ENCODE data around the gene CLPTM1.

The CLPTM1 gene

DNA sequence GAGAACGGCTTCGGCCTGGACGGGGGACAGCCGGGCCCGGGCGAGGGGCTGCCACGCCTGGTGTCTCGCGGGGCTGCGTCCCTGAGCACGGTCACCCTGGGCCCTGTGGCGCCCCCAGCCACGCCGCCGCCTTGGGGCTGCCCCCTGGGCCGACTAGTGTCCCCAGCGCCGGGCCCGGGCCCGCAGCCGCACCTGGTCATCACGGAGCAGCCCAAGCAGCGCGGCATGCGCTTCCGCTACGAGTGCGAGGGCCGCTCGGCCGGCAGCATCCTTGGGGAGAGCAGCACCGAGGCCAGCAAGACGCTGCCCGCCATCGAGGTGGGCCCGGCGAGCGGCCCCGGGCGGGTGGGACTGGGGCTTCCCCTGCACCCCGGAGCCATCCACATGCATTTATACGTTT is 56.8 kb downstream of the CLPTM1 start:
- TF ChIP-seq, protein P1, sequence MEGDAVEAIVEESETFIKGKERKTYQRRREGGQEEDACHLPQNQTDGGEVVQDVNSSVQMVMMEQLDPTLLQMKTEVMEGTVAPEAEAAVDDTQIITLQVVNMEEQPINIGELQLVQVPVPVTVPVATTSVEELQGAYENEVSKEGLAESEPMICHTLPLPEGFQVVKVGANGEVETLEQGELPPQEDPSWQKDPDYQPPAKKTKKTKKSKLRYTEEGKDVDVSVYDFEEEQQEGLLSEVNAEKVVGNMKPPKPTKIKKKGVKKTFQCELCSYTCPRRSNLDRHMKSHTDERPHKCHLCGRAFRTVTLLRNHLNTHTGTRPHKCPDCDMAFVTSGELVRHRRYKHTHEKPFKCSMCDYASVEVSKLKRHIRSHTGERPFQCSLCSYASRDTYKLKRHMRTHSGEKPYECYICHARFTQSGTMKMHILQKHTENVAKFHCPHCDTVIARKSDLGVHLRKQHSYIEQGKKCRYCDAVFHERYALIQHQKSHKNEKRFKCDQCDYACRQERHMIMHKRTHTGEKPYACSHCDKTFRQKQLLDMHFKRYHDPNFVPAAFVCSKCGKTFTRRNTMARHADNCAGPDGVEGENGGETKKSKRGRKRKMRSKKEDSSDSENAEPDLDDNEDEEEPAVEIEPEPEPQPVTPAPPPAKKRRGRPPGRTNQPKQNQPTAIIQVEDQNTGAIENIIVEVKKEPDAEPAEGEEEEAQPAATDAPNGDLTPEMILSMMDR (IDR thresholded peaks at IDR 0.05; ENCODE audit: borderline replicate concordance, control extremely low read depth, extremely low read depth, insufficient read depth, missing control alignments): no peak
- in situ Hi-C loops (cut with MboI; ENCODE audit: low sequenced_read_pairs, unreplicated experiment): no loop called here
- no peak for DNase-seq (ENCODE audit: low spot score)

DNA sequence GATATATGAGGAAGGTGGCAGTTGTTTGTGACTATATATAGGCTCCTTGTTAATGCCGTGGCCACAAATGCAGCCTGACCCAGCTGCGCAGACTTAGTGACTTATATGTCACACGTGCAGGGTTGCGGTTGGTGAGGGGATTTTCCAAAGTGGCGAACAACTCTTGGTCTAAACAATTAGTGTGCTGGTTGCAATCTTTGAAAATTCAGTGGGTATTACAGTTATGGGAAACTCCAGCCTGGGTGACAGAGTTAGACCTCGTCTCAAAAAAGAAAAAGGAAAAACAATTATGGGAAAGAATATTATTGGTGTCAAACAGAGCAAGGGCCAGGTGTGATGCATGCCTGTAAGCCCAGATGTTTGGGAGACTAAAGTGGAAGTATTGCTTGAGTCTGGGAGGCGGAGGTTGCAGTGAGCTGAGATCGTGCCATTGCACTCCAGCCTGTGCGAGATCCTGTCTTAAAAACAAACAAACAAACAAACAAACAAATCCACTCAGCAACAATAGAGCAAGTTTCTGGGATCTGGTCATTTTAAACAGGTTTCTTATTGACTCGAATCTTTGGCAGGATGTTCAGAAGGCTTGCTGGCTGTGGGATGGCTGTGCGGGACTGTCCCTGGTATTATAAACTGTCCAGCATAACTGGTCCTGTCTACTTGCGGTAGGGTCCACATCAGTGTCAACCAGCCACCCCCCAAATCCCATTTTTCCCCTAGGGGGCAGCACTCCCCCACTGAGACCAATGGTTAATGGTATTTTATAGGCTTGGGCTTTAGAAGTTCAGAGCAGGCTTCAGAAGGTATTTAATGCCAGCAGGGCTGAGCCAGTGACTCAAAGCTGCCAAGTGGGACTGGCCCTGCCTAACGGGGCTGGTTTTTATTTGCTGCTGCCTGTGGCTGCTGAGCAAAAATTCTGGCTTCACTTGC is 61.5 kb downstream of the CLPTM1 start:
- in situ Hi-C loops (cut with MboI; ENCODE audit: low sequenced_read_pairs, unreplicated experiment): no loop called here
- peak; percentile 85 for DNase-seq (ENCODE audit: low spot score)
- TF ChIP-seq, protein P1 (IDR thresholded peaks at IDR 0.05; ENCODE audit: borderline replicate concordance, control extremely low read depth, extremely low read depth, insufficient read depth, missing control alignments): peak; percentile 58

GRCh38 chr19:45019187-45019586 is 64.0 kb downstream of the CLPTM1 start:
- TF ChIP-seq, protein P1 (IDR thresholded peaks at IDR 0.05; ENCODE audit: borderline replicate concordance, control extremely low read depth, extremely low read depth, insufficient read depth, missing control alignments): no peak
- no peak for DNase-seq (ENCODE audit: low spot score)
- in situ Hi-C loops (cut with MboI; ENCODE audit: low sequenced_read_pairs, unreplicated experiment): no loop called here

DNA sequence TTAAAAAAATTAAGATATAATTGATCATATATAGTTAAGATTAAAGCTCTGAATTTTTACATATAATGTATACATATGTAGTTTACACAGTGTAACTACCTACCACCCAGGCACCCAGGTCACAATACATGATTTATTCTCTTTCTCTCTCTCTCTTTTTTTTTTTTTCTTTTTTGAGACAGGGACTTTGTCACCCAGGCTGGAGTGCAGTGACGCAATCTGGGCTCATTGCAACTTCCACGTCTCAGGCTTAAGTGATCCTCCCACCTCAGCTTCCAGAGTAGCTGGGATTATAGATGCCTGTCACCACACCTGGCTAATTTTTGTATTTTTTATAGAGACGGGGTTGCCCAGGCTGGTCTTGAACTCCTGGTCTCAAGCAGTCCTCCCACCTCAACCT is 64.9 kb downstream of the CLPTM1 start:
- no peak for DNase-seq (ENCODE audit: low spot score)
- TF ChIP-seq, protein P1 (IDR thresholded peaks at IDR 0.05; ENCODE audit: borderline replicate concordance, control extremely low read depth, extremely low read depth, insufficient read depth, missing control alignments): no peak
- in situ Hi-C loops (cut with MboI; ENCODE audit: low sequenced_read_pairs, unreplicated experiment): no loop called here

GRCh38 chr19:45021971-45022370 is 66.8 kb downstream of the CLPTM1 start:
- TF ChIP-seq, protein P1 (IDR thresholded peaks at IDR 0.05; ENCODE audit: borderline replicate concordance, control extremely low read depth, extremely low read depth, insufficient read depth, missing control alignments): no peak
- in situ Hi-C loops (cut with MboI; ENCODE audit: low sequenced_read_pairs, unreplicated experiment): no loop called here
- no peak for DNase-seq (ENCODE audit: low spot score)

- TF ChIP-seq, protein P1 (IDR thresholded peaks at IDR 0.05; ENCODE audit: borderline replicate concordance, control extremely low read depth, extremely low read depth, insufficient read depth, missing control alignments): no peak
- in situ Hi-C loops (cut with MboI; ENCODE audit: low sequenced_read_pairs, unreplicated experiment): no loop called here
- no peak for DNase-seq (ENCODE audit: low spot score)
Observed at GRCh38 chr19:45023048-45023447, 67.9 kb downstream of the CLPTM1 start.

Measured in GM13976 (cell line).